ENCODE data around the gene FGGY. TPM values are rescaled to one million over a fixed set of nuclear protein-coding genes. Genes with fewer than 3 reads are reported as not detected.

The FGGY gene
- total RNA-seq, 1 donor from 2014 or later: 23.1 TPM

DNA sequence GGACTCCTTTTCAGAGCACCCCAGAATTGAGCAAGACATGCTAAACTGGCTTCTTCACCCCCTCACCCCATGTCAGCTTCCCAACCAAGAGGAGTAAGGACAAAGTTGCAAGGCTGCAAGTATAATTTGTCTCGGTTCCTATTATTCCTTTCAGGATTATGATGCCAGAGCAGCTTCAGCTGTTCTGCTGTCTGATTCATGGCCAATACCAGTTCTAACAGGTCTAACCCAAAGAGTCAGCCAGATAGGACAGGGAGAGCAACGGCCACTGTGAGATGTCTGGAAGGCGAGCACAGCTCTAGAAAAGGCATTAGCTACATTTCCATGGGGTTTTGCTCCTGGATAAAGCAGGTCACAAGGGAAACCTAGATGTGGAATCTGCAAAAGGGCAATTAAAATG, 464.5 kb downstream of the FGGY start:
- intact Hi-C loops (cut with DNase I): no loop called here
- no peak for ATAC-seq (ENCODE audit: poor library complexity)
- no peak for DNase-seq

DNA sequence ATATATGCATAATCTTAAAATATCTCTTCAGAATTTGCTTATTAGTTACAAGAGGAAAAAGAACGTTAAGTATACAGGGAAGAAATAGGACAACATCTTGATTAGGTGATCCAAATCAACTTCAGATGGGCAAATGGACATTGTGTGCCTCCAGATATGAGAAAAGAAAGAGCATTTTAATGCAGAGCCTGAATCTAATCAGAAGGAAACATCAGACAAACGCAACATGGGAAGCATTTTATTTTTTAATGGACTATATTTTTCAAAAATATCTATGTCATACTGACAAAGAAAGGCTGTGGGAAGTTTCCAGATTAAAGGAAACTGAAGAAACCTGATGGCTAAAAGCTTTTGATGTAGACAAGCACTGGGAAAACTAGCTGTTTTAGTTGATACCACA, 466.5 kb downstream of the FGGY start:
- DNase-seq: no peak
- intact Hi-C loops (cut with DNase I): no loop called here
- no peak for ATAC-seq (ENCODE audit: poor library complexity)

DNA sequence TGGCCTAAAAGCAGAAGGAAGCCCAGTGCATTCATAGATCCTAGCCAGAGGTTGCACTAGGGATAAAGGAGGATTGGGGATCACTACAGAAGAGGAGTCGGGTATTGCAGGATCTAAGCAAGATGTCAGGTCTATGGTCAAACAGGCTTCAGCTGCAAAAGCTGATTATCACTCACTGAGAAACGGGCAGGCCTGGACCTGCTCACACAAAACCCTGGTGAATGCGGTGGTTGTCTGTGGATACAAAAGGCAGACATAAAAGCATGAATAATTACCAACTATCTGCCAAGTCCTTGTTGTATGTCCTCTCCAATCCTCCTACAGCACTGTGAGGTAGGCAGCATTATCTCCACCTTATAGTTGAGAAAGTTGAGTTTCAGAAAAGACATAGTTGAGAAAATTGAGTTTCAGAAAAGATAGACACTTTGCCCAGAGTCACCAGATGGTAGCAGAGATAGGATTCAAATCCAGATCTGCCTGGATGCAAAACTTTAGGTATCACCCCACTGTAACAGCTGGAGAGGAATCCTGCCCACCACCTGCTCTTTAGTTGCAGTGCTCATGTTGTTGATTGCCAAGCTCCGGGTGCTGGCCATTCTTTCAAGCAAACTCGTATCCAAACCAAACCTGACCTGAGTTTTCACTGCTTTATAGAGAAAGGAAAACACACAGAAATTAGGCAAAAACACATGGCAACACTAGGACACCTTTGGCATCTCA, 468.3 kb downstream of the FGGY start:
- no peak for ATAC-seq (ENCODE audit: poor library complexity)
- no peak for DNase-seq
- intact Hi-C loops (cut with DNase I): no loop called here

DNA sequence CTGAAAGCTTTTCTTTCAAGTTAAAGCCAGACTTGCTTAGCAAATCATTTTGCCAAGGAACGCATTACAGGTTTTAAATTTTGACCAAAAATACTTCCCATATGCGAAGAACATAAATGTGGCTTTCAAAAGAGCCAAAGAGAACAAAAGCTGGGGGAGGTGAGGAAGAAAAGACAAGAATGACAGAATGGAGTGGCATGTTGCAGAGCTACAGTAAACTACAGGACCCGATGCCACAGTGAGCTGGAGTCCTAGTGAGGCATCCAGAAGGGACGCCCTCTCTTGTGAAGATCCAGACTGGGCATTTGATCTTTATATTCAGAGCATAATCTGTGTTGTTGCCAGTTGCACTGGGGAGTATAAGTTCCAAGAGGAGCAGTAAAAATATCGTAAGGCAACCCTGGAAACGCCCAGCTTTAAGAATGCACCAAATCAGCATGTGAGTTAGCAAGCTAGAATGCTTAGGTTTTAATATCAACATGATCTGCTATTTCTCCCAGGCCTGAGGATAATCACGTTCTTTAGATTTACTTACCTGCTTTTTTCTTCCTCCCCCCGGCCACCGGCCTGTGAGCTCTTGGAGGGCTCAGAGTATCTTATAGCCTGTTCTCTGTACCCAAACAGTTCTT, 469.4 kb downstream of the FGGY start:
- intact Hi-C loops (cut with DNase I): no loop called here
- DNase-seq (no peak), ATAC-seq (ENCODE audit: poor library complexity) (no peak)

- no peak for DNase-seq
- intact Hi-C loops (cut with DNase I): no loop called here
- no peak for ATAC-seq (ENCODE audit: poor library complexity)
Measured at GRCh38 chr1:59767119-59767518, 470.2 kb downstream of the FGGY start.

- no peak for ATAC-seq (ENCODE audit: poor library complexity)
- no peak for DNase-seq
- intact Hi-C loops (cut with DNase I): no loop called here
Measured at GRCh38 chr1:59768792-59769735, 472.2 kb downstream of the FGGY start.

GRCh38 chr1:59769736-59770095, 472.8 kb downstream of the FGGY start:
- intact Hi-C loops (cut with DNase I): no loop called here
- no peak for ATAC-seq (ENCODE audit: poor library complexity)
- DNase-seq: no peak

GRCh38 chr1:59771361-59771760, 474.5 kb downstream of the FGGY start:
- no peak for DNase-seq
- intact Hi-C loops (cut with DNase I): no loop called here
- ATAC-seq (ENCODE audit: poor library complexity): no peak

DNA sequence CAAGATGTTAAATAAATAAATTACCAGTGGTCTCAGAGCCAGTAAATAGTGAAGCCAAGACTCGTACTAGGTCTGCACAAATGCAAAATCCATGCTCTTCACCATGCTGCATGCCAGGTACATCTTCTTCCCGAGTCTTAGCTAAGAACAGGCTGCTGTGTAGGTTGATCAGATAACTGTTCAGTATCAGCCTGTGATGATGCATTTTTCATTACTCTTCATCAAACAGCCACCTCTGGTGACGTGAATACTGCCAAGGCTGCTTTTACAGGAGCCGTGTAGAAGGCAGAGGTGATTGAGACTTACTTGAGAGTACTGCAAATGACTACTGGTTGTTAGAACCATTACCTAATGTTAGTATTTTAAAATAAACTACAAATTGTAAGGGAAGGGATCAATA, 478.6 kb downstream of the FGGY start:
- intact Hi-C loops (cut with DNase I): no loop called here
- ATAC-seq (ENCODE audit: poor library complexity) (no peak), DNase-seq (no peak)

- intact Hi-C loops (cut with DNase I): no loop called here
- ATAC-seq (ENCODE audit: poor library complexity) (no peak), DNase-seq (no peak)
Measured at GRCh38 chr1:59776960-59777852, 480.3 kb downstream of the FGGY start.

DNA sequence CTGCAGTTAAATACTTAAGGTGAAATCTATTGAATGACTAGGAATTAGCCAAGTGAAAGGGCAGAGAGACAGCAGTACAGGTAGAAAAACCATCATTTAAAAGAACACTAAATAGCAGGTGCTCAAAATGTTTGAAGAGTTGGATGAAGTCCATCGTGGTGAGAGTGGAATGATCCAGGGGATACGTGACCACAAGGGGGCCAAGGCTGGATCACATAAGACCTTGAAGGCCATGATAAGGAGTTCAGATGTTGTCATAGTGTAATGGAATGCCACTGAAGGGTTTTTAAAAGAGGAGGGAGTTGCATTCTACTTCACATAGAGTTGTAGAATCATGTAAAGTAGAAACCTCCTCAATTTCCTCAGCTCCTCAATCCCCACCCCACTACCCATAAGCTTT, 483.1 kb downstream of the FGGY start:
- intact Hi-C loops (cut with DNase I): no loop called here
- ATAC-seq (ENCODE audit: poor library complexity): no peak
- no peak for DNase-seq

DNA sequence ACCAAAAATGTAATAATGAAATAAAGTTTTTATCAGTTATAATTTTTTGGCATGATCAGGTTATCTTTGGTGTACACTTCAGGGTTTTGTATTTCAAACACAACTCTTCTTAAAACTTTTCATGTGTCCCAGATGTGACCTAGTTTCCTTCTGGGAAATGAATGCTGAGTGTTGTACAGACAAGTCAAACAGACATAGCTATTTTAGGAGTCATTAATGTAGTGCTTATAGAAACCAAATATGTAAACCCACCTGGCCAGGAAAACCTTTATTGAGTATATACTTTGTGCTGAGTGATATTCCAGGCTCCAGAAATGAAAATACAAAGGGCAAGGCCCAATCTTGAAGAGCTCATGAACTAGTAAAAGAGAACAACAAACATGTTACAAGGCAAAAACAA, 491.9 kb downstream of the FGGY start:
- intact Hi-C loops (cut with DNase I): no loop called here
- ATAC-seq (ENCODE audit: poor library complexity) (no peak), DNase-seq (no peak)

DNA sequence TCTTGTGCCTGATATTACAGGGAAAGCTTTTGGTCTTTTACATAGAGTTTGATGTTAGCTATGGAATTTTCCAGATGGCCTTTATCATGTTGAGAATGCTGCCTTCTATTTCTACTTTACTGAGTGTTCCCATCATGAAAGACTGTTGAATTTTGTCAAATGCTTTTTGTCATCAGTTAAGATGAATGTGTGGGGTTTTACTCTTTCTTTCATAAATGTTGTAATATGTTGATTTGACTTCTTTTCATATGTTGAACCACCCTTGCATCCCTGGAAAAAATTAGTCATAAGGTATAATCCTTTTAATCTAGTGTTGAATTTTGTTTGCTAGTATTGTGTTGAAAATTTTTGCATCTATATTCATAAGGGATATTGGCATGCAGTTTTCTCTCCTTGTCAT, 501.7 kb downstream of the FGGY start:
- DNase-seq (no peak), ATAC-seq (ENCODE audit: poor library complexity) (no peak)
- intact Hi-C loops (cut with DNase I): no loop called here

DNA sequence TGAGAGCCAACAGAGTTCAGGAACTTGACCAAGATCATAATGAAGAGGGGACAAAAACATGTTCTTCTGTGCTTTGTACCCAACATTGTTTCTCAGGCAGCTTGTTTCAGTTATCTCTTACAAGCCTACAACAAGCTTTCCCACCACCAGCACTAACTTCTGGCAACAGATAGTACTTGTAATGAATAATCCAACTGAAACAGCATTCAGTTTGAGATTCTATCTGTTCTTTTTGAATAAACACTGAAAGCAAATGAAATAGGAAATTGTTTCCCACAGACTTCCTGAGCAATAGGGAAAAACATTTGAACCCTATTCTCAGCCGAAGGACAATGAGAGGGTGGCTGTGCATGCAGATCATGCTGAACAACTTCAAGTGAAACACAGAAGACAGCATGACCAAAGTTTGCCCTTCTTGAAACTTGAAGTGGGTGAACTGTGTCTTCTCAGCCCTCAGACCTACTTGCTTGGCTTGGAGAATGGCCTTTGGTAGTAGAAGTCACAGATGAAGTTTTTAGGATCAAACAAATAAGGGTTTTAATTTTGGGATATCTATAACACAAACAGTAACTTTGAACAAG, 506.7 kb downstream of the FGGY start:
- ATAC-seq (ENCODE audit: poor library complexity) (no peak), DNase-seq (no peak)
- intact Hi-C loops (cut with DNase I): no loop called here

DNA sequence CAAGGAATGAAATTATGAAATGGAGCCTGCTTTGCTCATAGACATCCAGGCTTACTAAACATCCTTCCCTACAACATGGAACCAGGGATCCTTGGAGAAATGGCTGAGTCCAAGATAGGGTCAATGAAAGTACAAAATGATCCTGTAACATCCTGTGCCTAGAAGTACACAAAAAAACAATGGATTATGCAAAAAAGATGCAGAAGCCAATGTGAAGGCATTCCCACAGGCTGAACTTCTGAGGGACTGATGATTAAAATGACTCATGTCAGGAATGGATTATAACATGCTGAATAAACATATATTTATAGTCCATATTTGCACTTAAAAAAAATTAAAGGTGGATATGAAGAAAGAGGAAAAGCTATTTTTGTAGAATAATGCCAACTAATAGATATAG, 507.4 kb downstream of the FGGY start:
- intact Hi-C loops (cut with DNase I): no loop called here
- DNase-seq (no peak), ATAC-seq (ENCODE audit: poor library complexity) (no peak)

GRCh38 chr1:59805554-59805953, 508.7 kb downstream of the FGGY start:
- intact Hi-C loops (cut with DNase I): no loop called here
- DNase-seq (no peak), ATAC-seq (ENCODE audit: poor library complexity) (no peak)

All from Right ventricle myocardium superior (tissue), 1 donor.